Measurements from ENCODE around the gene SLU7. TPM values are rescaled to one million over a fixed set of nuclear protein-coding genes. Genes with fewer than 3 reads are reported as not detected.

Gene SLU7
- total and polyA plus RNA-seq, 9 of the 15 experiments (the other 6 are each of a cell fraction or from before 2014, with no cell fraction given), result 42.1 to 65.7 (median 54.8) TPM

DNA sequence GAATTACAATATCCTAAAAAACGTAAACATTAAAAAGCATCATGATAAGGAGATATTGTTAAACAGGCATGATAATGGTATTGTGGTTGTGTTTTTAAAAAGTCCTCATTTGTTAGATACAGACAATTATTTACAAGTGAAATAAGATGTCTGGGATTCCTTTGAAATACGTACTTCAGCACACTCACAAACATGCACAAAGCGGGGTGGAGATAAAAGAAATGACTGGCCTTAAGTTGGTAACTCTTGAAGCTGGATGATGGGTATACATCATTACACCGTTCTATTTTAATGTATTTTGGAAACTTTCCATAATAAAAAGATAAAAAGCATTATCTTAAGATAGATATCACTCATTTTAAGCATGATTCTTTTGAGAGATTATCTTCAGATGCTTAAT is 20.1 kb downstream of the SLU7 start:
- Histone ChIP-seq H3K4me2 (ENCODE audit: insufficient read depth, low read length) (peak overlapping the region; percentile 97; the same call in 1 of the 2 replicates), H3K9me3 (replicated peaks; ENCODE audit: control insufficient read depth, insufficient read depth, low read depth, low read length) (no peaks in the 10 kb centered on the region), H3K9ac (ENCODE audit: insufficient read depth in 1 of 2, low read depth in 2 of 2, low read length in 2 of 2) (peak overlapping the region in 1 of 2 experiments; percentile 90; a peak in 2 of 4 replicates), H4K20me1 (replicated peaks; ENCODE audit: control insufficient read depth, insufficient read depth, low read length) (no peaks in the 10 kb centered on the region), H2AFZ (ENCODE audit: low read depth, low read length) (peak overlapping the region; percentile 89; the same call in 1 of the 2 replicates), H3K9me1 (ENCODE audit: control insufficient read depth, insufficient read depth, low read length) (no peaks in the 10 kb centered on the region), H3K79me2 (ENCODE audit: control insufficient read depth, insufficient read depth, low read length) (peaks cover 11% of the 10 kb centered on the region), H3K27me3 (ENCODE audit: control insufficient read depth in 2 of 2, insufficient read depth in 2 of 2, low read length in 2 of 2) (no peaks in the 10 kb centered on the region), H3K4me1 (replicated peaks in 1 of 2; ENCODE audit: control insufficient read depth in 2 of 2, insufficient read depth in 2 of 2, low read length in 2 of 2) (no peaks in the 10 kb centered on the region; a peak in 1 of 5 replicates), H3K4me3 (peak overlapping the region; percentile 64; the same call in 1 of the 2 replicates), H3K36me3 (ENCODE audit: control insufficient read depth, insufficient read depth, low read length) (peaks cover 24% of the 10 kb centered on the region), H3K27ac (ENCODE audit: extremely low read depth, low read depth, low read length) (no peak overlapping the region)
- ChIA-PET POLR2A (interaction anchor here (0.9 to 1.0 kb wide), 2 partner anchors 22 to 35 kb away, joined by 3 read pairs; no protein-coding TSS in a partner anchor), CTCF (ENCODE audit: low intra/inter-chr PET ratio) (no interaction called here)
- BruUV-seq (replicated peaks), result no TSS peak
- 40% methylated on average over 4 of the region's 4 CpGs for WGBS (ENCODE audit: insufficient coverage, low coverage, missing lambda C conversion rate)
- no peak for ATAC-seq
- FAIRE-seq, result no peak
- DNase-seq (ENCODE audit: extremely low read depth in 1 of 4, low spot score in 3 of 4), result no peak
- intact Hi-C loops (cut with micrococcal nuclease) (no loop called here), in situ Hi-C loops (cut with MboI) (no loop called here)
- TF ChIP-seq HNRNPL (IDR thresholded peaks at IDR 0.05; ENCODE audit: low read depth, low read length) (no peak), POLR2A (conservative IDR thresholded peaks at IDR 0.05) (no peak), CAMTA2 (CRISPR knock-in tag; conservative IDR thresholded peaks at IDR 0.05) (no peak), HDAC8 (tag; IDR thresholded peaks at IDR 0.05) (no peak), COPS2 (conservative IDR thresholded peaks at IDR 0.05) (no peak), PPARD (CRISPR knock-in tag; IDR thresholded peaks at IDR 0.05) (no peak), ASH1L (IDR thresholded peaks at IDR 0.05; ENCODE audit: borderline replicate concordance, low read depth, partially characterized antibody) (no peak), EHMT2 (IDR thresholded peaks at IDR 0.05) (no peak), BHLHE40 (IDR thresholded peaks at IDR 0.05; ENCODE audit: low read length) (no peak), HDAC6 (IDR thresholded peaks at IDR 0.05; ENCODE audit: low read depth, low read length) (no peak), POLR2G (IDR thresholded peaks at IDR 0.05; ENCODE audit: low read depth, low read length) (no peak), RHOXF2B (CRISPR knock-in tag; conservative IDR thresholded peaks at IDR 0.05) (no peak), MIER1 (IDR thresholded peaks at IDR 0.05; ENCODE audit: low read depth) (no peak)
- TF ChIP-seq, protein P1, sequence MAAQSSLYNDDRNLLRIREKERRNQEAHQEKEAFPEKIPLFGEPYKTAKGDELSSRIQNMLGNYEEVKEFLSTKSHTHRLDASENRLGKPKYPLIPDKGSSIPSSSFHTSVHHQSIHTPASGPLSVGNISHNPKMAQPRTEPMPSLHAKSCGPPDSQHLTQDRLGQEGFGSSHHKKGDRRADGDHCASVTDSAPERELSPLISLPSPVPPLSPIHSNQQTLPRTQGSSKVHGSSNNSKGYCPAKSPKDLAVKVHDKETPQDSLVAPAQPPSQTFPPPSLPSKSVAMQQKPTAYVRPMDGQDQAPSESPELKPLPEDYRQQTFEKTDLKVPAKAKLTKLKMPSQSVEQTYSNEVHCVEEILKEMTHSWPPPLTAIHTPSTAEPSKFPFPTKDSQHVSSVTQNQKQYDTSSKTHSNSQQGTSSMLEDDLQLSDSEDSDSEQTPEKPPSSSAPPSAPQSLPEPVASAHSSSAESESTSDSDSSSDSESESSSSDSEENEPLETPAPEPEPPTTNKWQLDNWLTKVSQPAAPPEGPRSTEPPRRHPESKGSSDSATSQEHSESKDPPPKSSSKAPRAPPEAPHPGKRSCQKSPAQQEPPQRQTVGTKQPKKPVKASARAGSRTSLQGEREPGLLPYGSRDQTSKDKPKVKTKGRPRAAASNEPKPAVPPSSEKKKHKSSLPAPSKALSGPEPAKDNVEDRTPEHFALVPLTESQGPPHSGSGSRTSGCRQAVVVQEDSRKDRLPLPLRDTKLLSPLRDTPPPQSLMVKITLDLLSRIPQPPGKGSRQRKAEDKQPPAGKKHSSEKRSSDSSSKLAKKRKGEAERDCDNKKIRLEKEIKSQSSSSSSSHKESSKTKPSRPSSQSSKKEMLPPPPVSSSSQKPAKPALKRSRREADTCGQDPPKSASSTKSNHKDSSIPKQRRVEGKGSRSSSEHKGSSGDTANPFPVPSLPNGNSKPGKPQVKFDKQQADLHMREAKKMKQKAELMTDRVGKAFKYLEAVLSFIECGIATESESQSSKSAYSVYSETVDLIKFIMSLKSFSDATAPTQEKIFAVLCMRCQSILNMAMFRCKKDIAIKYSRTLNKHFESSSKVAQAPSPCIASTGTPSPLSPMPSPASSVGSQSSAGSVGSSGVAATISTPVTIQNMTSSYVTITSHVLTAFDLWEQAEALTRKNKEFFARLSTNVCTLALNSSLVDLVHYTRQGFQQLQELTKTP (IDR thresholded peaks at IDR 0.05; ENCODE audit: low read depth in 1 of 2, partially characterized antibody in 2 of 2), result no peak
- TF ChIP-seq, protein P2, sequence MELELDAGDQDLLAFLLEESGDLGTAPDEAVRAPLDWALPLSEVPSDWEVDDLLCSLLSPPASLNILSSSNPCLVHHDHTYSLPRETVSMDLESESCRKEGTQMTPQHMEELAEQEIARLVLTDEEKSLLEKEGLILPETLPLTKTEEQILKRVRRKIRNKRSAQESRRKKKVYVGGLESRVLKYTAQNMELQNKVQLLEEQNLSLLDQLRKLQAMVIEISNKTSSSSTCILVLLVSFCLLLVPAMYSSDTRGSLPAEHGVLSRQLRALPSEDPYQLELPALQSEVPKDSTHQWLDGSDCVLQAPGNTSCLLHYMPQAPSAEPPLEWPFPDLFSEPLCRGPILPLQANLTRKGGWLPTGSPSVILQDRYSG (tag; conservative IDR thresholded peaks at IDR 0.05; ENCODE audit: low read depth), result no peak
- TF ChIP-seq, protein P3, sequence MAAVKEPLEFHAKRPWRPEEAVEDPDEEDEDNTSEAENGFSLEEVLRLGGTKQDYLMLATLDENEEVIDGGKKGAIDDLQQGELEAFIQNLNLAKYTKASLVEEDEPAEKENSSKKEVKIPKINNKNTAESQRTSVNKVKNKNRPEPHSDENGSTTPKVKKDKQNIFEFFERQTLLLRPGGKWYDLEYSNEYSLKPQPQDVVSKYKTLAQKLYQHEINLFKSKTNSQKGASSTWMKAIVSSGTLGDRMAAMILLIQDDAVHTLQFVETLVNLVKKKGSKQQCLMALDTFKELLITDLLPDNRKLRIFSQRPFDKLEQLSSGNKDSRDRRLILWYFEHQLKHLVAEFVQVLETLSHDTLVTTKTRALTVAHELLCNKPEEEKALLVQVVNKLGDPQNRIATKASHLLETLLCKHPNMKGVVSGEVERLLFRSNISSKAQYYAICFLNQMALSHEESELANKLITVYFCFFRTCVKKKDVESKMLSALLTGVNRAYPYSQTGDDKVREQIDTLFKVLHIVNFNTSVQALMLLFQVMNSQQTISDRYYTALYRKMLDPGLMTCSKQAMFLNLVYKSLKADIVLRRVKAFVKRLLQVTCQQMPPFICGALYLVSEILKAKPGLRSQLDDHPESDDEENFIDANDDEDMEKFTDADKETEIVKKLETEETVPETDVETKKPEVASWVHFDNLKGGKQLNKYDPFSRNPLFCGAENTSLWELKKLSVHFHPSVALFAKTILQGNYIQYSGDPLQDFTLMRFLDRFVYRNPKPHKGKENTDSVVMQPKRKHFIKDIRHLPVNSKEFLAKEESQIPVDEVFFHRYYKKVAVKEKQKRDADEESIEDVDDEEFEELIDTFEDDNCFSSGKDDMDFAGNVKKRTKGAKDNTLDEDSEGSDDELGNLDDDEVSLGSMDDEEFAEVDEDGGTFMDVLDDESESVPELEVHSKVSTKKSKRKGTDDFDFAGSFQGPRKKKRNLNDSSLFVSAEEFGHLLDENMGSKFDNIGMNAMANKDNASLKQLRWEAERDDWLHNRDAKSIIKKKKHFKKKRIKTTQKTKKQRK (IDR thresholded peaks at IDR 0.05; ENCODE audit: borderline replicate concordance, low read depth, low read length), result no peak
